ENCODE measurements around the gene GTF2F2. TPM values are rescaled to one million over a fixed set of nuclear protein-coding genes. Genes with fewer than 3 reads are reported as not detected.
"Not testable (repeated sequence)": the region's sequence is repeated elsewhere in the genome, so short reads cannot be mapped to it uniquely, and the experiment has no call there.

GTF2F2 gene
- total RNA-seq, 1 donor: 17.2 TPM

- no peaks in the 10 kb centered on the region for H3K9me3 ChIP-seq (ENCODE audit: low read depth, low read length)
- no peak overlapping the region for H3K4me3 ChIP-seq (ENCODE audit: low read length)
- no peaks in the 10 kb centered on the region for H3K4me1 ChIP-seq (ENCODE audit: insufficient read depth, low read length)
- no peaks in the 10 kb centered on the region for H3K27me3 ChIP-seq (ENCODE audit: insufficient read depth, low read length)
Observed at GRCh38 chr13:45180713-45181601, 60.6 kb downstream of the GTF2F2 start.

GRCh38 chr13:45184693-45185092 lies 64.4 kb downstream of the GTF2F2 start:
- Histone ChIP-seq H3K27me3 (ENCODE audit: insufficient read depth, low read length) (no peaks in the 10 kb centered on the region), H3K4me3 (ENCODE audit: low read length) (no peak overlapping the region), H3K9me3 (ENCODE audit: low read depth, low read length) (no peaks in the 10 kb centered on the region), H3K4me1 (ENCODE audit: insufficient read depth, low read length) (no peaks in the 10 kb centered on the region)

GRCh38 chr13:45185286-45185685 lies 65.0 kb downstream of the GTF2F2 start:
- no peak overlapping the region for H3K4me3 ChIP-seq (ENCODE audit: low read length)
- no peaks in the 10 kb centered on the region for H3K27me3 ChIP-seq (ENCODE audit: insufficient read depth, low read length)
- H3K9me3 ChIP-seq (ENCODE audit: low read depth, low read length): no peaks in the 10 kb centered on the region
- H3K4me1 ChIP-seq (ENCODE audit: insufficient read depth, low read length): no peaks in the 10 kb centered on the region

GRCh38 chr13:45189077-45189476 lies 68.8 kb downstream of the GTF2F2 start:
- not testable (repeated sequence) for H3K4me3 ChIP-seq (ENCODE audit: low read length)

GRCh38 chr13:45189511-45189910 lies 69.2 kb downstream of the GTF2F2 start:
- not testable (repeated sequence) for H3K4me3 ChIP-seq (ENCODE audit: low read length); H3K4me1 ChIP-seq (ENCODE audit: insufficient read depth, low read length); H3K27me3 ChIP-seq (ENCODE audit: insufficient read depth, low read length); H3K9me3 ChIP-seq (ENCODE audit: low read depth, low read length)

More at GRCh38 chr13:45189077-45189476, 68.8 kb downstream of the GTF2F2 start:
- not testable (repeated sequence) for H3K4me1 ChIP-seq (ENCODE audit: insufficient read depth, low read length); H3K27me3 ChIP-seq (ENCODE audit: insufficient read depth, low read length); H3K9me3 ChIP-seq (ENCODE audit: low read depth, low read length)

- no peak overlapping the region for H3K4me3 ChIP-seq (ENCODE audit: low read length)
- peaks cover 7% of the 10 kb centered on the region for H3K4me1 ChIP-seq (ENCODE audit: insufficient read depth, low read length)
- no peaks in the 10 kb centered on the region for H3K27me3 ChIP-seq (ENCODE audit: insufficient read depth, low read length)
- H3K9me3 ChIP-seq (ENCODE audit: low read depth, low read length): no peaks in the 10 kb centered on the region
Observed at GRCh38 chr13:45191874-45192273, 71.6 kb downstream of the GTF2F2 start.

GRCh38 chr13:45194081-45194939 lies 74.0 kb downstream of the GTF2F2 start:
- no peaks in the 10 kb centered on the region for H3K9me3 ChIP-seq (ENCODE audit: low read depth, low read length)
- peaks cover 7% of the 10 kb centered on the region for H3K4me1 ChIP-seq (ENCODE audit: insufficient read depth, low read length)
- no peak overlapping the region for H3K4me3 ChIP-seq (ENCODE audit: low read length)
- H3K27me3 ChIP-seq (ENCODE audit: insufficient read depth, low read length): no peaks in the 10 kb centered on the region

- Histone ChIP-seq H3K27me3 (ENCODE audit: insufficient read depth, low read length) (no peaks in the 10 kb centered on the region), H3K4me3 (ENCODE audit: low read length) (no peak overlapping the region), H3K4me1 (ENCODE audit: insufficient read depth, low read length) (peaks cover 7% of the 10 kb centered on the region), H3K9me3 (ENCODE audit: low read depth, low read length) (no peaks in the 10 kb centered on the region)
Observed at GRCh38 chr13:45195421-45195820, 75.1 kb downstream of the GTF2F2 start.

GRCh38 chr13:45196096-45196495 lies 75.8 kb downstream of the GTF2F2 start:
- Histone ChIP-seq H3K27me3 (ENCODE audit: insufficient read depth, low read length) (no peaks in the 10 kb centered on the region), H3K4me3 (ENCODE audit: low read length) (no peak overlapping the region), H3K9me3 (ENCODE audit: low read depth, low read length) (no peaks in the 10 kb centered on the region), H3K4me1 (ENCODE audit: insufficient read depth, low read length) (peaks cover 7% of the 10 kb centered on the region)

- Histone ChIP-seq H3K9me3 (ENCODE audit: low read depth, low read length) (no peaks in the 10 kb centered on the region), H3K4me1 (ENCODE audit: insufficient read depth, low read length) (peaks cover 7% of the 10 kb centered on the region), H3K27me3 (ENCODE audit: insufficient read depth, low read length) (no peaks in the 10 kb centered on the region), H3K4me3 (ENCODE audit: low read length) (no peak overlapping the region)
Observed at GRCh38 chr13:45196622-45197021, 76.3 kb downstream of the GTF2F2 start.

GRCh38 chr13:45198041-45198440 lies 77.7 kb downstream of the GTF2F2 start:
- Histone ChIP-seq H3K4me1 (ENCODE audit: insufficient read depth, low read length) (peaks cover 7% of the 10 kb centered on the region), H3K9me3 (ENCODE audit: low read depth, low read length) (no peaks in the 10 kb centered on the region), H3K27me3 (ENCODE audit: insufficient read depth, low read length) (no peaks in the 10 kb centered on the region), H3K4me3 (ENCODE audit: low read length) (no peak overlapping the region)

- H3K4me3 ChIP-seq (ENCODE audit: low read length): no peak overlapping the region
- H3K27me3 ChIP-seq (ENCODE audit: insufficient read depth, low read length): no peaks in the 10 kb centered on the region
- H3K9me3 ChIP-seq (ENCODE audit: low read depth, low read length): no peaks in the 10 kb centered on the region
- peaks cover 7% of the 10 kb centered on the region for H3K4me1 ChIP-seq (ENCODE audit: insufficient read depth, low read length)
Observed at GRCh38 chr13:45198924-45199323, 78.6 kb downstream of the GTF2F2 start.

GRCh38 chr13:45199711-45200110 lies 79.4 kb downstream of the GTF2F2 start:
- no peaks in the 10 kb centered on the region for H3K9me3 ChIP-seq (ENCODE audit: low read depth, low read length)
- H3K27me3 ChIP-seq (ENCODE audit: insufficient read depth, low read length): no peaks in the 10 kb centered on the region
- no peak overlapping the region for H3K4me3 ChIP-seq (ENCODE audit: low read length)
- H3K4me1 ChIP-seq (ENCODE audit: insufficient read depth, low read length): peaks cover 7% of the 10 kb centered on the region

- Histone ChIP-seq H3K4me3 (ENCODE audit: low read length) (no peak within 1 kb of the TSS), H3K9me3 (ENCODE audit: low read depth, low read length) (no peaks in the 10 kb centered on the region), H3K4me1 (ENCODE audit: insufficient read depth, low read length) (peaks cover 1% of the 10 kb centered on the region), H3K27me3 (ENCODE audit: insufficient read depth, low read length) (no peaks in the 10 kb centered on the region)
Observed at GRCh38 chr13:45200701-45201232, 80.5 kb downstream of the GTF2F2 start, which contains the start of gene KCTD4. Gene KCTD4, minus strand, starts transcription at chr13:45201045. Its CDS starts 6,478 bp downstream, at chr13:45194567.

- Histone ChIP-seq H3K4me3 (ENCODE audit: low read length) (no peak overlapping the region), H3K4me1 (ENCODE audit: insufficient read depth, low read length) (no peaks in the 10 kb centered on the region), H3K9me3 (ENCODE audit: low read depth, low read length) (no peaks in the 10 kb centered on the region), H3K27me3 (ENCODE audit: insufficient read depth, low read length) (no peaks in the 10 kb centered on the region)
Observed at GRCh38 chr13:45205124-45205523, 84.8 kb downstream of the GTF2F2 start.
